ENCODE measurements around the gene SCARF2. TPM values are rescaled to one million over a fixed set of nuclear protein-coding genes. Genes with fewer than 3 reads are reported as not detected.

Gene SCARF2
- total and polyA plus RNA-seq, 11 donors: 1.5 to 10.1 (median 2.8) TPM

DNA sequence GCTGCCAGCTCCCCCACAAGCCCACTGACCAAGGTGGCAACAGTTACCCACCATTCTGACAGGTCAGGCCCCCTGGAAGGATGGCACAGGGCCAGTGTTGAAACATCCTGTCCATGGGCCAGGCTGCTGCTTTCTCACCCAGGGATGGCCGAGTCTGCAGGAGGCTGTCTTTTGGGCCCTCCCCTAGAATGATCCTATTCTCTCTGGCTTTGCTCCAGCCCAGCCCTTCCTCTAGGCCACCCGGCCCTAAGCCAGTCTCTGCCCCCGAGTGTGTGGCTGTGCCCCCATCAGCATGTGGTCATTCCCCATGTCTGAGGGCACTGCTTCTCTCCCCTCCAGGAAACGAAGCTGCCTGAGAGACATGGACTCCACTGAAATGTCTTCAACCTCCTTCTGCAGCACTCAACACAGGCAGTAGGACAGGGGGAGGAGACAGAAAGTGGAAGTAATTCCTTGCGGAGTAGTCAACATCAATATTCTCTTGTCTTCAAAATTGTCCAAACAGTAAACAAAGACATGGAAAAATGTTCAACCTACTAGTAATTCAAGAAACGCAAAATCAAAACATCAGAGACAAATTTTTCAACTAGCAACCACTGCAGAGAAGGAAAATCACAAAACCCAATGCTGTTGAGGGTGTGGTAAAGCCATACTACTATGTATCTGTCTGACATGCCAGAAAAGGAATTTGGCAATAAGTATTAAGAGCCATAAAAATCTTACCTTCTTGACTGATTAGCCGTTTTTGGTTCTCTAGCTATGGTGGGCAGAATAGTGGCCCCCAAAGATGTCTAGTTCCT, 5.1 kb upstream of the SCARF2 start:
- DNase-seq: peak in 2 of 5 donors; percentile 24 to 44
- H3K27me3 ChIP-seq: peaks cover 0 to 7% (median 0%) of the 10 kb centered on the region in 9 donors
- 68 to 83% (median 75%) methylated on average over 7 of the region's 7 CpGs for WGBS, 4 donors

GRCh38 chr22:20441631-20442484, 4.2 kb upstream of the SCARF2 start:
- no peak overlapping the region for H3K4me3 ChIP-seq
- H3K27me3 ChIP-seq: peaks cover 0 to 13% (median 0%) of the 10 kb centered on the region in 9 donors
- WGBS, 4 donors: 79 to 84% (median 82%) methylated on average over 16 to 21 of the region's 21 CpGs
- DNase-seq (peak in 2 of 5 donors; percentile 57 to 61), ATAC-seq (peak in 3 of 4 donors; percentile 38 to 62 (median 39))
- H3K27ac ChIP-seq: peak overlapping the region in 4 of 12 donors; percentile 15 to 38 (median 24)
- no peak for TF ChIP-seq CTCF (IDR thresholded peaks at IDR 0.05)
- TF ChIP-seq POLR2A (IDR thresholded peaks at IDR 0.05): no peak
- H3K36me3 ChIP-seq: peaks cover 0 to 44% (median 32%) of the 10 kb centered on the region in 9 donors
- intact Hi-C loops (cut with DNase I): no loop called here
- no peaks in the 10 kb centered on the region for H3K9me3 ChIP-seq
- H3K4me1 ChIP-seq: peaks cover 0 to 28% (median 10%) of the 10 kb centered on the region in 12 donors

More for the DNA sequence above, 5.1 kb upstream of the SCARF2 start:
- H3K36me3 ChIP-seq: peaks cover 0 to 44% (median 32%) of the 10 kb centered on the region in 9 donors
- peaks cover 0 to 28% (median 7%) of the 10 kb centered on the region in 12 donors for H3K4me1 ChIP-seq
- no peaks in the 10 kb centered on the region for H3K9me3 ChIP-seq
- ATAC-seq: no peak
- TF ChIP-seq CTCF (IDR thresholded peaks at IDR 0.05) (no peak), POLR2A (IDR thresholded peaks at IDR 0.05) (no peak)
- intact Hi-C loops (cut with DNase I): no loop called here
- no peak overlapping the region for H3K4me3 ChIP-seq
- H3K27ac ChIP-seq: peak overlapping the region in 1 of 12 donors; percentile 38

- Histone ChIP-seq H3K36me3 (peaks cover 0 to 39% (median 25%) of the 10 kb centered on the region in 9 donors), H3K27me3 (peaks cover 0 to 23% (median 0%) of the 10 kb centered on the region in 9 donors), H3K9me3 (no peaks in the 10 kb centered on the region), H3K4me1 (peaks cover 0 to 32% (median 14%) of the 10 kb centered on the region in 12 donors), H3K4me3 (no peak overlapping the region), H3K27ac (peak overlapping the region in 2 of 12 donors; percentile 15 to 29)
- no peak for ATAC-seq
- WGBS, 4 donors: 72 to 83% (median 79%) methylated on average over 9 to 13 of the region's 13 CpGs
- intact Hi-C loops (cut with DNase I): no loop called here
- no peak for TF ChIP-seq POLR2A (IDR thresholded peaks at IDR 0.05)
- TF ChIP-seq CTCF (IDR thresholded peaks at IDR 0.05): no peak
- DNase-seq: peak in 2 of 5 donors; percentile 24 to 41
These were observed 3.3 kb upstream of the SCARF2 start for GRCh38 chr22:20440637-20441591.
